ENCODE results near the gene ELOB. TPM values are rescaled to one million over a fixed set of nuclear protein-coding genes. Genes with fewer than 3 reads are reported as not detected.
A peak's percentile ranks its signal among the peaks of the same experiment; 100 is the strongest.

ELOB gene
- total RNA-seq, result 172 and 190 TPM in 2 replicates

DNA sequence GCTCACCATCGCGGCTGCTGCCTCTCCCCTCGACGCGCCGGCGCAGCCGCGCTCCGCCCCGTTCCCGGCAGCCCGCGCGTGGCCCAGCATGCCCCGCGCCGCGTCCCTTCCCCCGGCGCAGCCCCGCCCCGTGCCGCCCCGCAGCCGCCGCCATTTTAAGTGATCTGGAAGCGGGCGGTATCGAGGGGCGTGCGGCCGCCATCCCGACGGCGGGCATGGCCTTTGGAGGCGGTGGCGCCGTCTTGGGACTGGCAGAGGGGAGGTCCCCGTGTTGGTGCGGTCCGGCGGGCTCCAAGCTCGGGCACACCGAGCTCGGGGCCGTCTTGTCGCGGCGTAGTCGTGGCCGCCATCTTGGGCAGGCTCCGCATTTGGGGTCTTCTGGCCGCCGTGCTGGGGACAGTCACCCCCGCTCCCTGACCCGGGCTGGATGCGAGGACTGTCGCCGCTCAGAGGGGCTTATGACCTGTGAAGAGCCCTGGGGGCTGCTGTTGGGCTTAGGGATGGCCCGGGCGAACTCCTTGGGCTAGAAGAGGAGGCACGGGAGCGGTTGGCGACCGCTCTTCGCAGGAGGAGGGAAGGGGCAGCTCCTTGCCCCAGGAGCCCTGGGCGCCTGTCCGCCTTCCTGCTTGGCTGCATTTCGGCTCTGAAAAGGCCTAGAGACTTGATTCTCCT lies at the start of gene ELOB:
Gene ELOB, minus strand, starts transcription at position 50 of the 672 bp plus-strand sequence. Its CDS starts 41 bp downstream, at position 9.
- Mint-ChIP-seq H3K36me3 (ENCODE audit: low read depth) (peaks cover 39% of the 10 kb centered on the region), H3K4me3 (peak within 1 kb of the TSS; percentile 94), H3K27me3 (no peaks in the 10 kb centered on the region), H3K27ac (peak within 1 kb of the TSS; percentile 95), H3K9me3 (no peaks in the 10 kb centered on the region), H3K4me1 (peaks cover 28% of the 10 kb centered on the region)
- peak; percentile 94 for ATAC-seq (ENCODE audit: low read depth)
- peak; percentile 92 for DNase-seq
- intact Hi-C loops (cut with micrococcal nuclease), result loop anchor here (1.0 to 5.0 kb wide), 3 partner anchors 25 to 105 kb away; partner anchors contain the start of genes FLYWCH2 and SRRM2
- ChIA-PET CTCF (no interaction called here), POLR2A (interaction anchor here (0.8 to 5.1 kb wide), 12 partner anchors 8 to 813 kb away, joined by 3 to 68 read pairs (median 6); partner anchors contain the start of genes FLYWCH1, FLYWCH2, PKMYT1 and PRSS41)
- TF ChIP-seq, protein P1, sequence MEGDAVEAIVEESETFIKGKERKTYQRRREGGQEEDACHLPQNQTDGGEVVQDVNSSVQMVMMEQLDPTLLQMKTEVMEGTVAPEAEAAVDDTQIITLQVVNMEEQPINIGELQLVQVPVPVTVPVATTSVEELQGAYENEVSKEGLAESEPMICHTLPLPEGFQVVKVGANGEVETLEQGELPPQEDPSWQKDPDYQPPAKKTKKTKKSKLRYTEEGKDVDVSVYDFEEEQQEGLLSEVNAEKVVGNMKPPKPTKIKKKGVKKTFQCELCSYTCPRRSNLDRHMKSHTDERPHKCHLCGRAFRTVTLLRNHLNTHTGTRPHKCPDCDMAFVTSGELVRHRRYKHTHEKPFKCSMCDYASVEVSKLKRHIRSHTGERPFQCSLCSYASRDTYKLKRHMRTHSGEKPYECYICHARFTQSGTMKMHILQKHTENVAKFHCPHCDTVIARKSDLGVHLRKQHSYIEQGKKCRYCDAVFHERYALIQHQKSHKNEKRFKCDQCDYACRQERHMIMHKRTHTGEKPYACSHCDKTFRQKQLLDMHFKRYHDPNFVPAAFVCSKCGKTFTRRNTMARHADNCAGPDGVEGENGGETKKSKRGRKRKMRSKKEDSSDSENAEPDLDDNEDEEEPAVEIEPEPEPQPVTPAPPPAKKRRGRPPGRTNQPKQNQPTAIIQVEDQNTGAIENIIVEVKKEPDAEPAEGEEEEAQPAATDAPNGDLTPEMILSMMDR (IDR thresholded peaks at IDR 0.05), result no peak

DNA sequence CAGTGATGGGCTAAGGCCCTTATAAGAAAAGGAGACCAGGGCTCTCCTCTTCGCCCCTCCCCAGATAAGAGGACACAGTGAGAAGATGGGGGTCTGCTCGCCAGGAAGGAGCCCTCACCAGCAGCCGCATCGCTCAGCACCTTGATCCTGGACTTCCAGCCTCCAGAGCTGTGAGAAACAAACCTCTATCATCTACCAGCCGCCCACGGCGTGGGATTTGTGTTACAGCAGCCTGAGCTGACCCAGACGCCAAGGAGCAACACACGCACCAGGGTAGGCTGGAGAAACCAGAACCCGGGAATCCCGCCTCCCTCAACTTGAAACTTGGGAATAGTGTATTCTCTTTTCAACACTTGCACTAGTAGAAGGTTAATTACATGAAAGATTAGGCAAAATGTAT lies 48.8 kb upstream of the ELOB start:
- Mint-ChIP-seq H3K27ac (no peak overlapping the region), H3K27me3 (peaks cover 4% of the 10 kb centered on the region), H3K9me3 (no peaks in the 10 kb centered on the region), H3K4me3 (no peak overlapping the region), H3K36me3 (ENCODE audit: low read depth) (no peaks in the 10 kb centered on the region), H3K4me1 (no peaks in the 10 kb centered on the region)
- no peak for DNase-seq
- ChIA-PET CTCF (no interaction called here), POLR2A (no interaction called here)
- no peak for ATAC-seq (ENCODE audit: low read depth)
- TF ChIP-seq, protein P1 (IDR thresholded peaks at IDR 0.05), result no peak
- intact Hi-C loops (cut with micrococcal nuclease), result no loop called here

DNA sequence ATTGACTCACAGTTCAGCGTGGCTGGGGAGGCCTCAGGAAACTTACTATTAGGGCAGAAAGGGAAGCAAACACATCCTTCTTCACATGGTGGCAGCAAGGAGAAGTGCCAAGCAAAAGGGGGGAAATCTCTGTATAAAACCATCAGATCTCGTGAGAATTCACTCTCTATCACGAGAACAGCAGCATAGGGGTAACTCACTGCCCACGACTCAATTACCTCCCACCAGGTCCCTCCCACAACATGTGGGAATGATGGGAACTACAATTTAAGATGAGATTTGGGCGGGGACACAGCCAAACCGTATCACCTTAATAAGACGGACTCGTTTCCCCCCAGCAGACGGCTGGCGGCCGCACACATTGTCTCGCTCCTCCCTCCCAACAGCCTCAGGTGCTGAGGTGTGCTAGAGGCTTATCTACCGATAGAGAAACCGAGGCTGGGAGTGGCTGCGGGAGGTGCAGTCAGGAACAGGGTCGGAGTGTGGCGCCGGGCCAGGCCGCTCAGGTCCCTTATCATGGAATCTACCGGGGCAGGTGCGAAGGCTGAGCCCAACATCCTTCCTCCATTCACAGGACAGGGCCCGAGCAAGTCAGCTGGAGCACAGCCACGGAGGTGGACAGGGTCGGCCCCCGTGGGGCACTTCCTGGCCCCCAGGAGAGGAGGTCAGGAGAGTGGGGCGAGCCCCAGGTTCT lies 48.1 kb upstream of the ELOB start:
- intact Hi-C loops (cut with micrococcal nuclease), result no loop called here
- H3K4me1 Mint-ChIP-seq, result no peaks in the 10 kb centered on the region
- H3K27ac Mint-ChIP-seq, result no peak overlapping the region
- no peak overlapping the region for H3K4me3 Mint-ChIP-seq
- DNase-seq, result no peak
- H3K36me3 Mint-ChIP-seq (ENCODE audit: low read depth), result no peaks in the 10 kb centered on the region
- no peak for ATAC-seq (ENCODE audit: low read depth)
- H3K9me3 Mint-ChIP-seq, result no peaks in the 10 kb centered on the region
- ChIA-PET CTCF (no interaction called here), POLR2A (no interaction called here)
- TF ChIP-seq, protein P1 (IDR thresholded peaks at IDR 0.05), result no peak
- no peaks in the 10 kb centered on the region for H3K27me3 Mint-ChIP-seq

DNA sequence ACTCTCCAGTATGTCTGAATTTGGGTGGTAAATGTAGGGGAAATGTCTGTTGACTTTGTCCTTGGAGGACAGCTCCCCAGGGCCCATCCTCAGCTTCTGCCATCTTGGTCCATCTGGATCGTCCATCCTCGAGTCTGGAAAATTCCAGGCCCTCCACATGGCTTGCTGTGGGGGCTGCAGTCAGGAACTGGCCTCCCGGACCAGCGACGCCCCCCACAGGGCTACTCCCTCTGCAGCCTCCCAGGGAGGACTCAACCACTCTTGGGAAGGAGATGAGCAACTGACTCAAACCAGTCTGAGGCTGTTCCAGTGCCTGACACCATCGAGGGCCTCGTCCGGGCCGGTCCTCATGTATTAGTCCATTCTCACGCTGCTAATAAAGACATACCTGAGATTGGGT lies 47.5 kb upstream of the ELOB start:
- Mint-ChIP-seq H3K27me3 (no peaks in the 10 kb centered on the region), H3K9me3 (no peaks in the 10 kb centered on the region), H3K27ac (no peak overlapping the region), H3K36me3 (ENCODE audit: low read depth) (no peaks in the 10 kb centered on the region), H3K4me3 (no peak overlapping the region), H3K4me1 (no peaks in the 10 kb centered on the region)
- ATAC-seq (ENCODE audit: low read depth), result no peak
- no peak for DNase-seq
- POLR2A ChIA-PET, result no interaction called here
- intact Hi-C loops (cut with micrococcal nuclease), result no loop called here
- TF ChIP-seq, protein P1 (IDR thresholded peaks at IDR 0.05), result no peak
- CTCF ChIA-PET, result no interaction called here

DNA sequence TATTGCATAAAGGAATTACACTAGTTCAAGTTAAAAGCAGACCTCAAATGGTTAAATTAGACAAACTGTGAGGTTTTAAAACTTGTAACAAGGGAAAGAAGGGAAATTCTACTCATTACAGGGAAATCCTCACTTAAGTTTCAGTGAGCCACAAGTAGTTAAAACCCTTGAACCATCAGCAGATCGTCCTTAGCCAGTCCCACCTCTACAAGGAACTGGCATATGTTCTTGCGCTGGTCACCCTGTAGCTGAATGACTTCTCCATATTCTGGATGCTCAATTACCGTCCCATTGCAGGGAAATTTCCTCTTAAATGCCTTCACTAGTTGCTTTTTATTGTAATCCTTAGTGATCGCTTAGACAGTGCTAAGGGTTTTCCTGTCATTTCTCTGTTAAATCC lies 45.4 kb upstream of the ELOB start:
- Mint-ChIP-seq H3K9me3 (no peaks in the 10 kb centered on the region), H3K27ac (no peak overlapping the region), H3K36me3 (ENCODE audit: low read depth) (no peaks in the 10 kb centered on the region), H3K27me3 (peaks cover 3% of the 10 kb centered on the region), H3K4me1 (no peaks in the 10 kb centered on the region), H3K4me3 (no peak overlapping the region)
- TF ChIP-seq, protein P1 (IDR thresholded peaks at IDR 0.05), result no peak
- CTCF ChIA-PET, result no interaction called here
- no peak for ATAC-seq (ENCODE audit: low read depth)
- no peak for DNase-seq
- intact Hi-C loops (cut with micrococcal nuclease), result no loop called here
- POLR2A ChIA-PET, result interaction anchor here (0.5 kb wide), 1 partner anchor 378 kb away, joined by 3 read pairs; no protein-coding TSS in a partner anchor
